HepG2 (cell line): ENCODE measurements around the gene SKIDA1. TPM values are rescaled to one million over a fixed set of nuclear protein-coding genes. Genes with fewer than 3 reads are reported as not detected.

Source experiments
- ARID4A ChIP-seq: sonication (generic); formaldehyde crosslinking; IDR thresholded peaks from 2 replicates; pipeline ENCODE4 v1.5.0; 2020; ENCODE audit warnings: mild to moderate bottlenecking, missing genetic modification reagents, borderline replicate concordance
- CHCHD3 ChIP-seq: sonication (generic); formaldehyde crosslinking; IDR thresholded peaks from 2 replicates; pipeline ENCODE4 v1.8.0; 2022; ENCODE audit warnings: mild to moderate bottlenecking, missing genetic modification reagents, moderate library complexity
- DPF2 ChIP-seq: sonication (generic); formaldehyde crosslinking; IDR thresholded peaks from 2 replicates; pipeline ENCODE4 v1.4.0; 2020; ENCODE audit warnings: mild to moderate bottlenecking, low read depth, missing genetic modification reagents, borderline replicate concordance
- FOXK2 ChIP-seq: fragments of 450-650 bp; IDR thresholded peaks from 2 replicates; pipeline ENCODE4 v1.6.1; 2016
- MAZ ChIP-seq, 2 experiments: sonication (generic) in 1 of 2; formaldehyde crosslinking in 1 of 2; IDR thresholded peaks; 2 replicates each; pipeline versions ENCODE4 v1.5.0 to v1.6.1; 2012 to 2020; ENCODE audit warnings: low read depth in 2 of 2, mild to moderate bottlenecking in 2 of 2, borderline replicate concordance in 1 of 2, improper control_type of control experiment in 1 of 2, low read length in 1 of 2, missing genetic modification reagents in 1 of 2, moderate library complexity in 1 of 2
- POGK ChIP-seq: sonication (generic); formaldehyde crosslinking; conservative IDR thresholded peaks from 2 replicates; pipeline ENCODE4 v1.8.0; 2022; ENCODE audit warnings: mild to moderate bottlenecking, moderate library complexity, missing genetic modification reagents
- POLR2A ChIP-seq, 2 experiments: IDR thresholded peaks; 2 replicates each; pipeline ENCODE4 v1.6.1; 2011; ENCODE audit warnings: low read depth in 2 of 2, low read length in 2 of 2, mild to moderate bottlenecking in 1 of 2, moderate library complexity in 1 of 2; ENCODE audit not compliant: insufficient read depth in 1 of 2
- ZBTB4 ChIP-seq: sonication (generic); formaldehyde crosslinking; IDR thresholded peaks from 2 replicates; pipeline ENCODE4 v1.4.0; 2020; ENCODE audit warnings: missing genetic modification reagents, mild to moderate bottlenecking, borderline replicate concordance
- ZFX ChIP-seq: sonication (generic); formaldehyde crosslinking; IDR thresholded peaks from 2 replicates; pipeline ENCODE4 v1.4.0; 2020; ENCODE audit warnings: mild to moderate bottlenecking, low read depth, missing genetic modification reagents, moderate library complexity
- ZNF710 ChIP-seq: sonication (generic); formaldehyde crosslinking; IDR thresholded peaks from 2 replicates; pipeline ENCODE4 v1.5.0; 2020; ENCODE audit warnings: mild to moderate bottlenecking, missing genetic modification reagents, borderline replicate concordance
- polyA plus RNA-seq, 8 experiments: library from polyadenylated mRNA; depleted of rRNA in 3 of 8; stranded (reverse) in 7 of 8; unstranded in 1 of 8; fragments of >200 nt; fragmentation: Illumina TruSeq in 4 of 8; extraction: Trizol in 4 of 8; gene quantifications; 2 replicates each; pipeline versions ENCODE4 v1.2.1 to v1.2.3, GENCODE V29; 2011 to 2016; ENCODE audit warnings: low read depth in 4 of 8, missing spikeins in 1 of 8, mixed read lengths in 1 of 8; ENCODE audit not compliant: insufficient read depth in 1 of 8
- total RNA-seq, 5 experiments: library from RNA; depleted of rRNA; stranded (reverse); fragments of >200 nt; fragmentation: Illumina TruSeq; extraction: Trizol; gene quantifications; 2 replicates each; pipeline ENCODE4 v1.2.3, GENCODE V29; 2016; ENCODE audit warnings: low read depth in 1 of 5
- TF ChIP-seq, protein P1 (sequence below): sonication (generic); formaldehyde crosslinking; IDR thresholded peaks from 2 replicates; pipeline ENCODE4 v1.4.0; 2020; ENCODE audit warnings: mild to moderate bottlenecking, missing genetic modification reagents

Gene SKIDA1
- total and polyA plus RNA-seq, 2 of the 13 experiments (the other 11 are each of a cell fraction or from before 2014, with no cell fraction given) = 0.73 to 1.5 TPM

DNA sequence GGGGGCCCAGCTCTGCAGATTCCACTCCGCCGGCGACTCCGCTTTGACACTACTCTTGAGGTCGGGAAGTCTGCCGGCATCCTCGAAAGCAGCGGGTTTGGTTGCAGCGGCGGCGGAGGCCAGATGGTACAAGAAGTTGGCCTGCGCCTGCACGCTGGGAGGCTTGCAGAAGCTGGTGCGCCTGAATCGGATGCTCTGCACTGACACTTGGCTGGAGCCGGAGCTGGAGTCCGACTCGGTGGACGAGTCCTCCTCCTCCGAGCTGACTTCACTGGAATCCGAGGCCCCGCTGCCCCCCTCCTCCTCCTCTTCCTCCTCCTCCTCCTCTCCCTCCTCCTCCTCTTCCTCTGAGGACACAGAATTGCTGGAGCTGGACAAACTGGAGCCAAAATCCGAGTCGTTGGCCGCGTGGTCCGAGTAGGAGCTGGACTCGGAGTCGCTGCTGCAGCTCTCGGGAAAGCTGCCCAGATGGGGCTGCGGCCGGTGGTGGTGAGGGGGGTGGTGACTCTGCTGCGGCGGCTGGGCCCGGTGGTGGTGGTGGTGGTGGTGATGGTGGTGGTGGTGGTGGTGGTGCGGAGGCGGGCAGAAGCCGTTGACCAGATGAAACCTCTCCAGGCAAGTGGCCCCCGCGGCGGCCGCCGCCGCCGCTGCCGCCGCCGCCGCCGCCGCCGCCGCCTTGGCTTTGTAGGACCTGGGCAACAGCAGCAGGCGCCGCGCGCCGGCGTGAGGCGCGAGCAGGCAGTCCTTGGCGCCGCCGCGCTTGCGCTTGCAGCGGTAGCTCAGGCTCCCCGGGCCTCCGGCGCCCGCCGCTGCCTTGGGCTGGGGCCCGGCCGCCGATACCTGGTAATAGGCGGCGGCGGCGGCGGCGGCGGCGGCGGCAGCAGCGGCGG lies 9.0 kb downstream of the SKIDA1 start (continued):
- TF ChIP-seq ARID4A (CRISPR knock-in tag) (peak; percentile 77), DPF2 (CRISPR knock-in tag) (0 out of 2 replicates have a peak, but pooled peaks have one; percentile 22), POGK (peak; percentile 61), FOXK2 (no peak), CHCHD3 (0 out of 2 replicates have a peak, but pooled peaks have one; percentile 47), ZFX (CRISPR knock-in tag) (peak; percentile 64), MAZ (IDR thresholded peaks at IDR 0.05; ENCODE audit: borderline replicate concordance, low read depth, low read length) (no peak), MAZ (CRISPR knock-in tag; IDR thresholded peaks at IDR 0.05; ENCODE audit: low read depth) (peak; percentile 54; the same call in 1 of the 2 replicates), POLR2A (IDR thresholded peaks at IDR 0.05; ENCODE audit: insufficient read depth in 1 of 2, low read depth in 2 of 2, low read length in 2 of 2) (no peak), ZNF710 (CRISPR knock-in tag) (peak; percentile 17; the same call in 1 of the 2 replicates), ZBTB4 (no peak)
- TF ChIP-seq, protein P1, sequence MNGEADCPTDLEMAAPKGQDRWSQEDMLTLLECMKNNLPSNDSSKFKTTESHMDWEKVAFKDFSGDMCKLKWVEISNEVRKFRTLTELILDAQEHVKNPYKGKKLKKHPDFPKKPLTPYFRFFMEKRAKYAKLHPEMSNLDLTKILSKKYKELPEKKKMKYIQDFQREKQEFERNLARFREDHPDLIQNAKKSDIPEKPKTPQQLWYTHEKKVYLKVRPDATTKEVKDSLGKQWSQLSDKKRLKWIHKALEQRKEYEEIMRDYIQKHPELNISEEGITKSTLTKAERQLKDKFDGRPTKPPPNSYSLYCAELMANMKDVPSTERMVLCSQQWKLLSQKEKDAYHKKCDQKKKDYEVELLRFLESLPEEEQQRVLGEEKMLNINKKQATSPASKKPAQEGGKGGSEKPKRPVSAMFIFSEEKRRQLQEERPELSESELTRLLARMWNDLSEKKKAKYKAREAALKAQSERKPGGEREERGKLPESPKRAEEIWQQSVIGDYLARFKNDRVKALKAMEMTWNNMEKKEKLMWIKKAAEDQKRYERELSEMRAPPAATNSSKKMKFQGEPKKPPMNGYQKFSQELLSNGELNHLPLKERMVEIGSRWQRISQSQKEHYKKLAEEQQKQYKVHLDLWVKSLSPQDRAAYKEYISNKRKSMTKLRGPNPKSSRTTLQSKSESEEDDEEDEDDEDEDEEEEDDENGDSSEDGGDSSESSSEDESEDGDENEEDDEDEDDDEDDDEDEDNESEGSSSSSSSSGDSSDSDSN (CRISPR knock-in tag) = peak; percentile 90
